ENCODE data around the gene SLC25A30. TPM values are rescaled to one million over a fixed set of nuclear protein-coding genes. Genes with fewer than 3 reads are reported as not detected.

SLC25A30 gene, protein sequence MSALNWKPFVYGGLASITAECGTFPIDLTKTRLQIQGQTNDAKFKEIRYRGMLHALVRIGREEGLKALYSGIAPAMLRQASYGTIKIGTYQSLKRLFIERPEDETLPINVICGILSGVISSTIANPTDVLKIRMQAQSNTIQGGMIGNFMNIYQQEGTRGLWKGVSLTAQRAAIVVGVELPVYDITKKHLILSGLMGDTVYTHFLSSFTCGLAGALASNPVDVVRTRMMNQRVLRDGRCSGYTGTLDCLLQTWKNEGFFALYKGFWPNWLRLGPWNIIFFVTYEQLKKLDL
- total RNA-seq (2021; fragmentation: NEBNext Ultra II Directional; extraction: Animal tissue kit (Norgen Biotek cat#: 25700)): 10 to 100 TPM; 16.5 to 27.2 (median 18.8) TPM
- long read RNA-seq, partial matches to known transcripts: 0 of 2 reads
- long read RNA-seq, other reads (novel, unspliced or antisense): 2 of 2 reads

DNA sequence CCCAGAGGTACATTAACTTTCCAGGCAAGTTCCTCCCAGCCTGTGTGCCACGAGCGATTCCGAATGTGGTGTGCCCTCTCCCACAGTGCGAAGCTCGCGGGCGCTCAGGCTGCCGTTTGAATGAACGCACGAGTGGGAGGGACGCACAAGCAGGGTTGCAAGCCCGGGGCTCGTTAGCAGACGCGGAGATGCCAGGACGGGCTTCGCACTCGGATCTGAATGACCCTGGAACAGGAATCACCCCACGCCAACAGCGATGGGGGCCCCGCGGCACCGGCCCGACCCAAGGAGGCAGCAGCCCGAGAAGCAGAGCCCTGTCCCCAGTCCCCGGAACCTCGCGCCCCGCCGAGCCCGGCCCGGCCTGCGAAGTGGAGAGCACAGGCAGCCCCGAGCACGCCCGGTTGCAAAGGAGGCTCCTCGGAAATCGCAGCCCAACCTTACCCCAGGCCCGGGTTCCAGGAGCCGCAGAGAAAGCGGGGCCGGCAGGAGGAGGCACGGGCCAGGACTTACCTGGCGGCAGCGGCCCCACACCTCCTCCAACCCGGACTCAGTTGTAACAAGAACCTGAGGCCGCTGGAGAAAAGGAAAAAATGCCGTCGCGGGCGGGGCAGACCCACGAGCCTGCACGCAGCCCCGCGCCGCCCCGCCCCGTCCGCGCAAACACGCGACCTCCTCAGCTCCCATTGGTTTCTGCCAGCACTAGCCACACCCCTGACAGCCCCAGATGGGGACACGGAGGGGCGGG, at the start of gene SLC25A30:
Gene SLC25A30 (minus strand): TSS at position 584 of the 745 bp plus-strand sequence. CDS start 6,948 bp downstream, outside the sequence.
- peaks cover 33% of the 10 kb centered on the region for H3K4me1 Mint-ChIP-seq (ENCODE audit: low read depth)
- H3K9me3 Mint-ChIP-seq: no peaks in the 10 kb centered on the region
- H3K36me3 Mint-ChIP-seq (ENCODE audit: low read depth): no peaks in the 10 kb centered on the region; the same call in 1 of the 2 replicates
- H3K27ac Mint-ChIP-seq: peak within 1 kb of the TSS; percentile 91
- H3K4me3 Mint-ChIP-seq: peak within 1 kb of the TSS; percentile 94
- DNase-seq: peak; percentile 86
- peaks cover 3% of the 10 kb centered on the region; the same call in 1 of the 2 replicates for H3K27me3 Mint-ChIP-seq (ENCODE audit: insufficient read depth)
- TF ChIP-seq, protein P1, sequence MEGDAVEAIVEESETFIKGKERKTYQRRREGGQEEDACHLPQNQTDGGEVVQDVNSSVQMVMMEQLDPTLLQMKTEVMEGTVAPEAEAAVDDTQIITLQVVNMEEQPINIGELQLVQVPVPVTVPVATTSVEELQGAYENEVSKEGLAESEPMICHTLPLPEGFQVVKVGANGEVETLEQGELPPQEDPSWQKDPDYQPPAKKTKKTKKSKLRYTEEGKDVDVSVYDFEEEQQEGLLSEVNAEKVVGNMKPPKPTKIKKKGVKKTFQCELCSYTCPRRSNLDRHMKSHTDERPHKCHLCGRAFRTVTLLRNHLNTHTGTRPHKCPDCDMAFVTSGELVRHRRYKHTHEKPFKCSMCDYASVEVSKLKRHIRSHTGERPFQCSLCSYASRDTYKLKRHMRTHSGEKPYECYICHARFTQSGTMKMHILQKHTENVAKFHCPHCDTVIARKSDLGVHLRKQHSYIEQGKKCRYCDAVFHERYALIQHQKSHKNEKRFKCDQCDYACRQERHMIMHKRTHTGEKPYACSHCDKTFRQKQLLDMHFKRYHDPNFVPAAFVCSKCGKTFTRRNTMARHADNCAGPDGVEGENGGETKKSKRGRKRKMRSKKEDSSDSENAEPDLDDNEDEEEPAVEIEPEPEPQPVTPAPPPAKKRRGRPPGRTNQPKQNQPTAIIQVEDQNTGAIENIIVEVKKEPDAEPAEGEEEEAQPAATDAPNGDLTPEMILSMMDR (IDR thresholded peaks at IDR 0.05): no peak

DNA sequence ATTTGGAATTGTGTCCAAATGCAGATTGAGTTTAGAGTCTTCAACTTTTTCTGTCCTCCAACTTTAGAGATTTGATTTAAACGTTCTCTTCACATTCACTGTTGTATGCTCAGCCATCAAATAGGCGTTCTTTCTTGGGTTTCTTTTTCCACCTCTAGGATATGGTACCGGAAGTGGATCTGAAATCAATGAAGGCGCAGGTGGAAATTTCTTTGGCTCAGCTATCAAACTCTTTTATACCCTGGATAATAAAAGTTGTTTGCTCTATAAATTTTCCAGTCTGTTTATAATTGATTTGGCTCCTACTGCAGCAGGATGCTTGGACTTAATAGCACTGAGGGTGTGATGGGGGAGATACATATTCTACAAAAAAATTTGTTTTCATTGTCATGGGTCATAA, 48.2 kb upstream of the SLC25A30 start:
- peaks cover 47% of the 10 kb centered on the region for H3K4me1 Mint-ChIP-seq (ENCODE audit: low read depth)
- H3K36me3 Mint-ChIP-seq (ENCODE audit: low read depth): peaks cover 24% of the 10 kb centered on the region
- peak overlapping the region; percentile 38; the same call in 1 of the 2 replicates for H3K27ac Mint-ChIP-seq
- no peak for DNase-seq
- H3K27me3 Mint-ChIP-seq (ENCODE audit: insufficient read depth): peaks cover 4% of the 10 kb centered on the region; the same call in 1 of the 2 replicates
- TF ChIP-seq, protein P1 (IDR thresholded peaks at IDR 0.05): no peak
- no peaks in the 10 kb centered on the region for H3K9me3 Mint-ChIP-seq
- peak overlapping the region; percentile 92 for H3K4me3 Mint-ChIP-seq

DNA sequence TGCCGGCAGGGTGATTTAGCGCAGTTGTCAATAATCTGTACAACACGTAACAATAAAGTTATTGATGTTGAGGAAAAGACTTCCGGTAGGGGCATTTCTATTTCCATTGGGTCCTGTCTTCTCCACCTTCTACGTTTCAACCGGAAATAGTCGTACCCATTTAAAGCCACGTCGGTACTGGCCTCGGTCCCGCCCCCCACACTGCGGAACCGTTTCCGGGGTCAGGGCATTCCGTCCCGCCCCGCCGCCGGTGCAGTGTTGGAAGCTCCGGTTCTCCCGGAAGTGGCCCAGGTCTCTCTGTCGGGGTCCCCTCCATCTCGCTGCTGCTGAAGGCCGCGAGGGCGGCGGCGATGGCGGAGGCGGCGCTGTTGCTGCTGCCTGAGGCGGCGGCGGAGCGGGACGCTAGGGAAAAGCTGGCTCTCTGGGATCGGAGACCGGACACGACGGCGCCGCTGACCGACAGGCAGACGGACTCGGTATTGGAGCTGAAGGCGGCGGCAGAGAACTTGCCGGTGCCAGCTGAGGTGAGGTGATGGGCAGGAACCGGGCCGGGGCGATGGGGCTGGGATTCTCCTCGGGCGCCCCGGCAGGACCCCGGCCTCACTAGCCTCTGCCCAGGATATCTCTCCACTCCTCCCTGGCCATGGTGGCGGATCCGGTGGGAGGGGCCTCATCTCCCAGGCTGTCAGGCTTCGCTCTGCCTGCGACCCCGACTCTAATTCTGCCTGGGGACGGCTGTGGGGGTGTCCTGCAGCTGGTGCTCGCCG, 46.7 kb upstream of the SLC25A30 start, which contains the start of gene COG3:
Gene COG3 (plus strand): TSS at position 253 of the 767 bp plus-strand sequence. CDS start 98 bp downstream, at position 351.
- H3K27ac Mint-ChIP-seq: peak within 1 kb of the TSS; percentile 83
- peak within 1 kb of the TSS; percentile 92 for H3K4me3 Mint-ChIP-seq
- H3K4me1 Mint-ChIP-seq (ENCODE audit: low read depth): peaks cover 47% of the 10 kb centered on the region
- peak; percentile 98 for DNase-seq
- H3K36me3 Mint-ChIP-seq (ENCODE audit: low read depth): peaks cover 22% of the 10 kb centered on the region
- H3K27me3 Mint-ChIP-seq (ENCODE audit: insufficient read depth): peaks cover 5% of the 10 kb centered on the region; the same call in 1 of the 2 replicates
- no peaks in the 10 kb centered on the region for H3K9me3 Mint-ChIP-seq
- TF ChIP-seq, protein P1 (IDR thresholded peaks at IDR 0.05): peak; percentile 61

DNA sequence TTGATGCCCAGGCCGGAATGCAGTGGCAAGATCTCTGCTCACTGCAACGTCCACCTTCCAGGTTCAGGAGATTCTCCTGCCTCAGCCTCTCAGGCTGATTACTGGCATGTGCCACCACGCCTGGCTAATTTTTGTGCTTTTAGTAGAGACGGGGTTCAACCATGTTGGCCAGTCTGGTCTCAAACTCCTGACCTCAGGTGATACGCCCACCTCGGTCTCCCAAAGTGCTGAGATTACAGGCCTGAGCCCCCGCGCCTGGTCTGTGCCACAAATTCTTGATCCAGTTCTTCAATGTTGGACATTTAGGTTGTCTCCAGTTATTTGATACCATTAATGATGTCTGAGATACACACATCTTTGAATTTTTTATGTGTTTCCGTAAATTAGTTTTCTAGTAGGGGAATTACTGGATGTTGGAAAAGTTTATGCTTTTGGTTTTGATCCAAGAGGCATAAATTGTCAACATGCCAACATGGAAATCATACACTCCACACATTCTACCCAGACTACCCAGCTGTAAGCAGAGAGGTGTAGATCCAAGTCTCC, 46.0 kb upstream of the SLC25A30 start:
- Mint-ChIP-seq H3K27me3 (ENCODE audit: insufficient read depth) (peaks cover 5% of the 10 kb centered on the region; the same call in 1 of the 2 replicates), H3K4me3 (peak overlapping the region; percentile 92), H3K36me3 (ENCODE audit: low read depth) (peaks cover 22% of the 10 kb centered on the region), H3K9me3 (no peaks in the 10 kb centered on the region), H3K4me1 (ENCODE audit: low read depth) (peaks cover 44% of the 10 kb centered on the region), H3K27ac (peak overlapping the region; percentile 83)
- DNase-seq: no peak
- TF ChIP-seq, protein P1 (IDR thresholded peaks at IDR 0.05): no peak; the same call in 1 of the 2 replicates

Measured in HFFc6 (cell line).